HG03571 (cell line): ENCODE measurements around the gene KCNAB1.
"Not testable (repeated sequence)": the region's sequence is repeated elsewhere in the genome, so short reads cannot be mapped to it uniquely, and the experiment has no call there.

ENCODE experiments used
- ATAC-seq: cut with Tn5 transposase; IDR thresholded peaks from one replicate; pipeline ENCODE4 v1.9.1; 2021; ENCODE audit not compliant: unreplicated experiment

The KCNAB1 gene

DNA sequence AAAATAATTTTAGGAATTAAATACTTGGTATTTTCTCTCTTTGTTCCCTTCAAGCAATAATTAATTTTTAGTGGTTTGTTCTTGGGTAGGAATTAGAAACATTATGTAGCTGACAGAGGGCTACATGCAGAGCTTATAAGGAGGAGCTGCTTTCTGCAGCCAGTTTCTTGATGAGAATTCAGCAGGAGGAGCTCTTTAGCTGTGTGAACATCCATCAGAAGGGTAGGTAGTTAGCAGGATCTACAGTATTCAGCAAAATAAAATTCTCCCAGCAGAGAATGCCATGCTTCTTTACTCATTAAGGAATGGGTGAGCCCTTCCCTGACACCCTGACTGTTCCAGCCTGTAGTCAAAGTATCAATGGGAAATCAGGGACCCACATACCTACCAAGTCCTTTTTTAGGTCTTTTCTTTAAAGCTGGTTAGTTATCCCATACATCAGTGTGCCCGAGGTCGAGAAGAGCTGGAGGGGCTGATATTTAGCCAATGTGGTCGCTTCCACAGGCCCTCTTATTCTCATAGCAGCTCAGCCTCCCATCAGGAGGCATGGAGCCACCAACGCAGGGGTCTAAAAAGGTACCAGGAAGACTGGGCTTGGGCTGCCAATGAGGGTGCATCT, 54.0 kb downstream of the KCNAB1 start:
- no peak for ATAC-seq

DNA sequence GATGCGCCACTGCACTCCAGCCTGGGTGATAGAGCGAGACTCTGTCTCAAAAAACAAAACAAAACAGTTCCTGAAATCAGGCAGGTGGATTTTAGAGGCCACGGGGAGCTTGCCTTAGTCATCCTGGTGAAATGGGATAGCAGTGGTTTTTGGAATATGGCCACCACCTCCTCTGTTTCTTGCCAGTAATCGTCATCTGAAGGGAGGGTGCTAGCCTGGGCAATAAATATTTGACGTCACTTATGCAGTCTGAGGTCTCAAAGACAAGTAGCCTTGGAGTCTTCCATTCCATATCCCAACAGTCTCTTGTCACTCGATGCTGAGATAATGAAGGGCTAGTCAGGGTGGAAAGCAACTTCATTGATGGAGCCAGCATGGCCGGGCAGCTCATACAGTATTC, 55.2 kb downstream of the KCNAB1 start:
- ATAC-seq, result no peak

DNA sequence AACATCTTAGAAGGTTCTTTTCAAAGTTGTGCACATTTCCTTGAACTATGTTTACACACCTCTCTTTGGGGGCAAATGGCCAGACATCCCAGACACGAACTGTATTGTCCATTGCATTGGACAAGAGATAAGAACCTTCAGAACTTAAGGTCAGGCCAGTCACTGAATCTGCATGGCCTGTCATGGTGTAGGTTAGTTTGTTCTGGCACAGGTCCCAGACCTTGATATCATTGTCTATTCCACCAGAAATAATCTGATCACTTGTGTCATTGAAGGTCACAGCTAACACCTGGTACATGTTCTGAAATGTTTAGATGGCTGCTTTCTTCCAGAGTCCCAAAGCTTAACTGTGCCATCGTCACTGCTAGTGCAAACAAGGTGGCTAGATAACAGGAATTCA, 55.7 kb downstream of the KCNAB1 start:
- ATAC-seq, result no peak

DNA sequence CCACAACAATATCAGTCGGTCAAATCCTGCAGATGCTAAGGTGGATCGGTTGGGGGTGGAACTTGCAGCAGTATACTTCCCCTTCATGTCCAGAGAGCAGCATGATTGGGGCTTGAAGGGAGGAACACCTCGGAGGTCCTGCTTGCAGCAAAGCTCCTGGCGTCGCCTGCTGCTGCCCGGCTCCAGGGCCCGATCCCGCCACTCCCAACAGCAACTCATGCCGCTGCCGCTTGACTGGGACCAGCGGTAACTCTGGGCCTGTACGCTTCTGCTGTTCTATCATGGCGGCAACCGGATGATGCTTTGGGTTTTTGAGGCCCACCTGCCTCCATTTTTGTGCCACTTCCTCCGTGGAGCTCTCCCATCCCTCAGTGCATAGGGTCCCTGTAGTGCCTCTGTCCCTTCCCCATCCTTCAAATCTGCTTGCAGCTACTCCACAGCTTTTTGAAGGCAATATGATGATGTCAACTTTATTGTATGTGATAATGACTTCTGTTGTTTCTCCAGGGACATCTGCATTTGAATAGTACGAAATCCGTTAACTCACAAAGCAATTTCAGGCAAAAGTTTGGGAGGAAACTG, 56.3 kb downstream of the KCNAB1 start:
- no peak for ATAC-seq

DNA sequence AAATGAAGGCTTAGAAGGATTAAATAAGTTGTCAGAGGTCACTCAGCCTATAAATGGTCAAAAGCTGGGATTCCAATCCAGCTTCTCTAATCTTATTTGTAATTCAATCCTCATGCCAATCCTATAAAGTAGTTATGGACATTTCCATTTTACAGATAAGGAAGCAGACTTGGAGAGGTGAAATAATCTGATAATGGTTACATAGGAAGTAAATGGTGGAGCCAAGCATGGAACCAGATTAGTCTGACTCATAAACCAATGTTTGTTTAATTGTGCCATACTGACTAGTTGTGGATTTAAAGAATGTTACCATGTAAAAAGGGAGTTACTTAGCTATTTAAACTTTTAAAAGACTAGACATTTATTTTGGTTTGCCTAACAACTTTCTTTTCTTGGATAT, 59.7 kb downstream of the KCNAB1 start:
- no peak for ATAC-seq

DNA sequence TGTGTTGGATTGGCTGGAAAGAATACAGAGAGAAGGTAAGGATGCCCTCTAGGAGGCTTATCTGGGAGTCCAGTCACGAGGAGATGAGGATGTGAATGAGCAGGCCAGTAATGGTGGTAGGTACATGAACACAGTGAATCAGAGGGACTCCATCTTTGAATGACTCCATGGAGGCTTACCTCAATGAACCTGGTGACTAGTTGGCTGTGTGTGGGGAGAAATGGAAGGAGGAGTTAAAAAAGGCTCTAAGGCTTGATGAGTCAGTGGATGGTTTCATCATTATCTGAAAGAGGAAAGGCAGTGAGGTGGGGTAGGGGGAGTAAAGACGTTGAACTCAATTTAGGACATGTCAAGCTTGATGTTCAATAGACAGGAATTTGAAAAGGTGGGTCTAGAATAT, 61.1 kb downstream of the KCNAB1 start:
- ATAC-seq, result no peak

DNA sequence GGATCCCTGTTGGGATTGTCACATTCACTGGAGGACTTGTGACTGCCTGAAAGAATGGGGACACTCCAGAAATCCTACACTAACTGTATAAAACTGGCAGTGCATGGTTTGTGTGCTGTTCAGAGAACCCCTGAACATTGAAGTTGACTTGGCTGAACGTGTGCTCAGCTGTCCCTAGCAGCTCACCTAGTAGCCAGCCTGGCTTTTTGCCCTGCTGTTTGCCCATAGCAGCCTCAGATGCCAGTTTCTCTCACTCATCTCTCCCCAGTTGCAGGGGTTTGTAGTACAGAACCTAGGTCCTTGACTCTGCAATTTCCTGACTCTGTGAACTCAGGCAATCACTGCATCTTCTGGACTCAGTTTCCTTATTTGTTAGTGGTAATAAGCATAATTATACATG, 63.0 kb downstream of the KCNAB1 start:
- no peak for ATAC-seq

DNA sequence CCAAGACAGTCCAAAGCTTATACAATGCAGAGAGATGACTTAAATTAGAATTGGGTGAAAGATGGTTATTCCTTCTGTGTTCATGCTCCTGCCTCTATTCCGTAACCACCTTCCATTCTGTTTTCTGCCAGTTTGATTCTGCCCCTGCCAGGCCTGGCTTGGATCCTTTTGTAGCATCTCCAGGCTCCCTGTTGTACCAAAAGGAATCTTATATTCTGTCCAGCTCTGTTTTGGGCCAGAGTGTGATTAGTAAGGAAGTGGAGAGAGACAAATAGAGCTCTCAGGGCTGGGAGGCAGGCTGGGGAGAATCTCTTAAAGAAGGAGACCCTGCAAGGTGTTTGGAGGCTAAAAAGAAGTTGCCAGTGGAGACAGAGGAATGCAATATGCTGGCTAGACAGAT, 63.8 kb downstream of the KCNAB1 start:
- ATAC-seq, result no peak

DNA sequence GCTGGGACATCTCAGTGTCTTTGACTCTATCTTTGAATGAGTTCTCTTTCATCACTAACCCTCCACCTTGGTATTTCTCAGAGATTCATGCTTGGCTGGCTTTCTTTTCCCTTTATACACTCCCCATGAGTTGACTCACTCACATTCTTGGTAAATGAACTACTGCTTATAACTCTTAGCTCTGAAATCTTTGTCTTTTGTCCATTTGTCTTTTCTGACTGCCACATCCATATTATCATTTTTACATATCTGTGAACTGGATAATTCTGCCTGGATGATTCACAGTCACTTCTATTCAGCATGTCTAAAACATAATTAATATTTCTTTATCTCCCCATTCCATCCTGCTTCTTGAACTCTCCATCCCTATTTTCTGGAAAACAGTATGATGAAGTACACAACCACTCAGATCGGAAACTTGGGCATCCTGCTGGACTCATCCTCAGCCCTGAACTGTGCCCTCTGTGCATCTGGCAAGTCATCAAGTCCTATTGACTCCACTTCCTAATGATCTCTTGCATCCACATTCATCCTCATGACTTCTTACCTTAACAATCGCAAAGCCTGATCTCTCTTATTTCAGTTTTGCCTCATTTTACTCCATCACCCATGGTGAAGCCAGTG, 66.9 kb downstream of the KCNAB1 start:
- no peak for ATAC-seq

DNA sequence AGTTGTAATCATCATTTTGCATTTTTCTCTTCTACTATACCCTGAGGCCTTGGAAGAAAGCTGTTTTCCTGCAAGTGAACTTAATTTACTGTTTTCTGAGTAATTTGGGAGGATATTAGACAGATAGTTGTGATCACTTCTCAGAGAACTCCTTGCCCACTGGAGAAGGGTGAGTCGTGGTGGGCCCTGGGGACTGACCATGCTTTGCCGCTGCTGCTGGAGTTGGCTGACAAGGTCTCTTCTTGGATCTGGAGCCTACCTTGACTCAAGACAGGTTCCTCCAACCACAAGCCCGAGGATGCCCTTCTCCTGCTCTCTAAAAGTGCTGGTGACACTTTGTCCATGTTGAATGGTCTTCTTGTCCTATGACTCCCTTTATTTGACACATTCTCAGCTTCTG, 68.4 kb downstream of the KCNAB1 start:
- no peak for ATAC-seq

DNA sequence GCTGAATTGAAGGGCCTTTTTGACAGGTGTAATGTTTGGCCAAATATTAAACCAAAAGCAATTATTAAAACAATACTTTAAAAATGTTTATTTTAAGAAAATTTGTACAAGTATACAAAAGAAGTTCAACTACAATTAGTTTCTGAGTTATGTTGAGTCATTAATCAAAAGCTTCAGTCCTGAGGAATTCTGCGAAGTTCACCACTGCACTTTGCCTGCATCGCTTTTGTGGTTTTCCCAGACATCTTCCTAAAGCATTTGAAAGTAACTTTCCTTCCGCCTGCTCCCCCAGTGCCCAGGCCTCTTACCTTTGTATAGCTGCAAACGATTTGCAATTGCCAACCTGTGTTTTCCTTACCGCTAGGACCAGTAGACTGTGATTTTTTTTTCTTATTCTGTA, 69.5 kb downstream of the KCNAB1 start:
- no peak for ATAC-seq

DNA sequence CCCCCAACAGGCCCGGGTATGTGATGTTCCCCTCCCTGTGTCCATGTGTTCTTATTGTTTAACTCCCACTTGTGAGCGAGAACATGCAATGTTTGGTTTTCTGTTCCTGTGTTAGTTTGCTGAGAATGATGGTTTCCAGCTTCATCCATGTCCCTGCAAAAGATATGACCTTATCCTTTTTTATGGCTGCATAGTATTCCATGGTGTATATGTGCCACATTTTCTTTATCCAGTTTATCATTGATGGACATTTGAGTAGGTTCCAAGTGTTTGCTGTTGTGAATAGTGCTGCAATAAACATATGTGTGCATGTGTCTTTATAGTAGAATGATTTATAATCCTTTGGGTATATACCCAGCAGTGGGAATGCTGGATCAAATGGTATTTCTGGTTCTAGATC, 74.6 kb downstream of the KCNAB1 start:
- not testable (repeated sequence) for ATAC-seq

DNA sequence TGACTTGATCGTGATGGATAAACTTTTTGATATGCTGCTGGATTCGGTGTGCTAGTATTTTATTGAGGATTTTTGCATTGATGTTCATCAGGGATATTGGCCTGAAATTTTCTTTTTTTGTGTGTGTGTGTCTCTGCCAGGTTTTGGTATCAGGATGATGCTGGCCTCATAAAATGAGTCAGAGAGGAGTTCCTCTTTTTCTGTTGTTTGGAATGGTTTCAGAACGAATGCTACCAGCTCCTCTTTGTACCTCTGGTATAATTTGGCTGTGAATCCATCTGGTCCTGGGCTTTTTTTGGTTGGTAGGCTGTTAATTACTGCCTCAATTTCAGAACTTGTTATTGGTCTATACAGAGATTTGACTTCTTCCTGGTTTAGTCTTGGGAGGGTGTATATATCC, 76.8 kb downstream of the KCNAB1 start:
- ATAC-seq, result not testable (repeated sequence)

DNA sequence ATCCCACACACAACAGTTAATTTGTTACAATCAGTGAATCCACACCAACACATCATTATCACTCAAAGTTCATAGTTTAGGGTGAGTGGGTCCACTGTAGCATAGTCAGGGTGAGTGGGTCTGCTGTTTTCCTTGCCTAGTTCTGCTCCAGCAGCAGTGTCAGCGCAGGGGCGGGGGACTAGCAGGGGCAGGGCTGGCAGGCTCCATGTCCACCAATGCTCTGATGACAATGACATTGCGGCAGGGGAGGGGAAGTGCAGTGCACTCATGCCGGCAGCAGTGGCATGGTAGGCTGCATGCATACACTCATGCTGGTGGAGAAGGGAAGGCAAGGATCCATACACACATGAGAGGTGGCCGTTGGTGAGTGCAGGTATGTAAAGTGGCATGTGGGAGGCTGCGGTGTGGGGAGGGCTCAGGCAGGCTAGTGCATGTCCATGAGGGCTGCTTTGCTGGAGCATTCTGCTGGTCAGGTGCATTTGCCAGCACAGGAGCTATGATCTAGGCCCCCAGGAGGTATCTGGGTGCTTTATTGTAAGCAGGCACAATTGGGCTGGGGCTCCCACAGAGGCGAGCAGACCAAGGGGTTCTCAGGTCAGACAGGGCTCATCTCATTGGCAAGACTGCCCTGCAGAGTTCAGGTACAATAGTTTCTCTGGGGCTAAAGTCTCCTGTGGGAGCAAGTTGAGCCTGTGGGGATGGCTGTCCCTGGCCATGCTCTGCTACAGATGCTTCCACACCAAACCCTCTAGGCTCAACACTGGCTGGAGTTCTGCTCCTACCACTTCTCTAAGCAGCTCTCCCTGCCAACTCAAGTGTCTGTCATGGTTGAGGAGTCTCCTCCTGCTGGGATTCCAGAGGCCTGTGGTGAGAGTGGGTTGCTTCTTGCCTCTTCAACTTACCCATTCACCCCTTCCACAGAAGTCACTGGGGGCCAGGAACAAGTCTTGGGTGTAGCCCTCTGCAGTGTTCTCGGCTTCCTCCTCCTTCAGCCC, 81.3 kb downstream of the KCNAB1 start:
- ATAC-seq, result no peak

DNA sequence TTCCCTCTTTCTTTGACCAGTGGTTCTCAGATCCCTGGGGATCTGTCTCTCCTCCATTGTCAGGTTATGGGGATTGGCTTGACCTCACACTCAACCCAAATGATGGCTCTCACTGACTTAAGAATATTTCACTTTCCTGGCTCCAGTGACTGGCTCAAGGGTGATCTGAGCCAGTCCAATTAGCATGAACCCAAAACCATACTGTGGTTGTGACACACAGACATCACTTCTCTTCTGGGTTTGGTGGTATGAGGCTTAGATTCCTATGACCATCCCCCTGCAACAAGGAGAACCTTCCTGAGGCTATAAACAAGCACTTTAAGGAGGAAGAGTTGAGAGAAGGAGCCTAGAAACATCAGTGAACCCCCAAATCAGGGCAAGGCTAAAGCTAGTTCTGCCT, 85.8 kb downstream of the KCNAB1 start:
- no peak for ATAC-seq

DNA sequence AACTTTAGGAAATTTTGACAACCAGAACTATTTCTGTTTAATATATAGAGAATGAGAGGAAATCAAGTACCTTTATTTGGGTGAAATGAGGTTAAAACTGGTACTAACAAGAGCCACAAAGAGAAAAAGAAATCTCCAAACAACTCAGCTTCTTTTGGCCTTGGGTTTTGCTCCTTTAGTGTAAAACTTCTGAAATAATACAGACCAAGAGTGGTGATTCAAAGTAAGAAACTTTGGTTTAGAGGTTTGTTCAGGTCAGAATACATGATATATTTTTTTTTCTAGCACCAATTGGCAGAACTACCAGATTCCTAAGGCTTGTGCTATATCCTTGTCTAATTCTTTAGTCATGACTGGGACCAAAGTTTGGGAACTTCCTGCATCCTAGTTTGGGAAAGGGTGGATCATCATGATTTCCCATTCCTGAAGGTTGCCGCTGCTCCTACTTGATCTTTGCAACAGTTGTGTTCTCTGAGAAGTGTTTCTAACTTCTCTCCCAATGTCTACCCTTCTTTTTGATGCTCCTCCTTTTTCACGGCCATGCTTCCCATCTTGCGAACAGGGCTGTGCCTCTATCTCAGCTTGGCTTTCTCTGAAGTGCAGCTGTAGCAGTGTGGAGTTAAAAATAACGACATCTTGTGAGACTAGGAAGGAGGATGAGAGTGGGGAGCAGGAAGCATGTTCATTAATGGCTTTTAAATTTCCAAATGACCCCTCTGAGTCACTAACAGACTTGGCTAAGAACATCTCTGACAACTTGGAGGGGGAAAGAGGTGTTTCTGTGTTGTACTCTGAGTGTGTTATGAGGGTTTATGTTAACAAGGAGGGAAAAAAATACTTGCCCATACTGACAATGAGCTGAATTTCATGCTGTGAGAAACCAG, 87.7 kb downstream of the KCNAB1 start:
- ATAC-seq, result no peak

DNA sequence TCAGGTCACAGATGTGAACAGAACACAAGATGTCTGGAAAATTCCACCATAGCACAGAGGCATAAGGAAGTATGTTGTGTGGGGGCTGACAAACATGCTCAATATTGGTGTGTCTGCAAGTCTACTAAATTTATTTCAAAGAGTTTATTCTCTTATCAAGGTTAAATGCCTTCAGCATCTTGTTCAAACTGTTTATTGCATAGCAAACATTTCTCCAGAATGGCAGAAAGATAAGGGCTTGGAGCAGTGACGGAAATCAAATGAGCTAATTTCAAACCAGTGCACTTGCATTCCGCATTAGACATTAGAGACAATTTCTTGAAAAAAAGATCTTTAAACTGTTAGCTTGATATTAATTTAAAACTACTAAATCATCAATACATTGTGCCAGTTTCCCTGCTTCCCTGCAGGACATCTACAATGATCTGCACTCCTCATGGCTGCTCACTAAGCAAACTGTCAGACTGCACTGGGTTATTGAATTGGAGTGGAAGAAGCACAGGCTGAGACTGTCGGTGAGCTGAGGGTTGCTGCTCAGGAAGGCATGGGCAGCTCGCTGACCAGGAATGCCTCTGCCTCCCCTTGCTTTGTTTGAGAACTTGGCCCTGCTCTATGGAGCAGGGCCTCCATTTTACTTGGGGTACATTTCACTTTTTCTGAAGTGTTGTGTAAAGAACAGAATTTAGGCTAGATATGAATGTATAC, 89.4 kb downstream of the KCNAB1 start:
- ATAC-seq, result no peak

DNA sequence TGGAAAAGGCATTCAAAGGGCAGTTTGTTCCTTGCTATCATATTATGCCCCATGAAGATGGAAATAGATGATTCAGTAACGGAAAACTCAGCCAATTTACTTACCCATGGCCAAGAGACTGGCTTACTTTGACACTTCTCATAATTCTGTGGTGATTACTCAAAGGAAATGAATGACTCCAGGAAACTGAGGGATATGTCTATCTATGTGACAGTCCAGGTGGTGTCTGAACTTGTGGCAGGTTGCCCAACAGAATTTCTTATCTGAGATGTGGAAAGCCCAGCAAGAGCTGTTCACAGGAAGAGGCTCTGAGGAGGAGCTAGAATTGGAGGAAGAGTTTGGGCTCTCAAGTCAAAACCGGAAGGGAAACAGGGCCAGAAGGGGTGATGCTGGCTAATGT, 91.2 kb downstream of the KCNAB1 start:
- ATAC-seq, result no peak

DNA sequence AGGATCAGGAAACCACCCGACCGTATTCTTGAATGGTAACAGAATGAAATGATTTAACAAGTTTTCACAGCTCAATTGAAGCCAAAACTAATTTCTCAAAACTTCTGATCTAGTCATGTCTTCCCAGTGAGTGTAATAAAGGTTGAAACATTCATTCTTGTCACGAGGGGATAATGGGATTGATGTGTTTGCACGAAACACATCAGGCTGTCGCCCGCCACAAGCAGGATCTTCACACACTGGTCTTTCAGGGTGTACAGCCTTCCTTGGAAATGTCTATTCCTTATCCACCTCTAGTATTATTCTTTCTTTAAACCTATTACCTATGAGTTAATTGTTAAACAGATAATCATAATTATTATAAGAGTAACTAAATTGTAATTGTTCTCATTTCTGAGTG, 94.3 kb downstream of the KCNAB1 start:
- ATAC-seq, result no peak

DNA sequence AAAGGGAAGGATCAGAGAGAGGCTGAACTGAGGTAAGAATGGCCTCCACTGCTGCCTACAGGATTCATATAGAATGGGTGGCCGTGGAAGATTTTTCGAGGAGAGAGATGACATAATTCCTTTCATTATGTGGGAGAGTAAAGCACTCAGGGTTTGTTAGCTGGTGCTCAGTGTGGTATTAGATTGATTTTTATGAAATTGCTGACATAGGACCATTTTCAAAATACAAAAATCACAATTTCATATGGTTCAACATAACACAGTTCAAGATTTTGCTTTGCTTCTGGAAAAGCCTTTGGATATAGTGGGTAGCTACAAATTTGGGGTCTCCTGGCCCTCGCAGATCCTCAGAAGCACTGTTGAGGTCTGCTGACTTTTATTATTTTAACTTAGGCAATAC, 95.4 kb downstream of the KCNAB1 start:
- no peak for ATAC-seq
